ENCODE measurements around the gene PIK3IP1.

Gene PIK3IP1

GRCh38 chr22:31292236-31292989, at the start of gene PIK3IP1:
Gene PIK3IP1, minus strand, starts transcription at chr22:31292488. Its CDS starts 144 bp downstream, at chr22:31292344.
- peaks cover 53% of the 10 kb centered on the region for H3K4me1 ChIP-seq (ENCODE audit: insufficient read depth, low read length)
- H3K4me3 ChIP-seq (ENCODE audit: low read depth in 1 of 2, low read length in 2 of 2): peak within 1 kb of the TSS; percentile 69 to 75
- H3K9ac ChIP-seq (ENCODE audit: low read length): peak within 1 kb of the TSS; percentile 81
- peak within 1 kb of the TSS; percentile 98 for H3K27ac ChIP-seq (ENCODE audit: low read depth, low read length)
- no peaks in the 10 kb centered on the region for H3K9me3 ChIP-seq (ENCODE audit: low read length)
- no peaks in the 10 kb centered on the region for H3K27me3 ChIP-seq (ENCODE audit: control insufficient read depth in 1 of 2, insufficient read depth in 2 of 2, low read length in 2 of 2)
- peaks cover 23% of the 10 kb centered on the region for H3K36me3 ChIP-seq (ENCODE audit: insufficient read depth, low read length)

GRCh38 chr22:31341386-31342088, 49.2 kb upstream of the PIK3IP1 start:
- Histone ChIP-seq H3K27ac (ENCODE audit: low read depth, low read length) (no peak overlapping the region), H3K36me3 (ENCODE audit: insufficient read depth, low read length) (peaks cover 51% of the 10 kb centered on the region), H3K9ac (ENCODE audit: low read length) (no peak overlapping the region), H3K27me3 (ENCODE audit: control insufficient read depth in 1 of 2, insufficient read depth in 2 of 2, low read length in 2 of 2) (no peaks in the 10 kb centered on the region), H3K4me3 (ENCODE audit: low read depth in 1 of 2, low read length in 2 of 2) (no peak overlapping the region), H3K9me3 (ENCODE audit: low read length) (no peaks in the 10 kb centered on the region), H3K4me1 (ENCODE audit: insufficient read depth, low read length) (peaks cover 47% of the 10 kb centered on the region)

- peaks cover 55% of the 10 kb centered on the region for H3K36me3 ChIP-seq (ENCODE audit: insufficient read depth, low read length)
- H3K27ac ChIP-seq (ENCODE audit: low read depth, low read length): no peak overlapping the region
- no peaks in the 10 kb centered on the region for H3K27me3 ChIP-seq (ENCODE audit: control insufficient read depth in 1 of 2, insufficient read depth in 2 of 2, low read length in 2 of 2)
- no peak overlapping the region for H3K9ac ChIP-seq (ENCODE audit: low read length)
- H3K9me3 ChIP-seq (ENCODE audit: low read length): no peaks in the 10 kb centered on the region
- H3K4me1 ChIP-seq (ENCODE audit: insufficient read depth, low read length): peaks cover 47% of the 10 kb centered on the region
- H3K4me3 ChIP-seq (ENCODE audit: low read depth in 1 of 2, low read length in 2 of 2): no peak overlapping the region
Observed at GRCh38 chr22:31340765-31341247, 48.5 kb upstream of the PIK3IP1 start.

- Histone ChIP-seq H3K27ac (ENCODE audit: low read depth, low read length) (no peak overlapping the region), H3K9ac (ENCODE audit: low read length) (no peak overlapping the region), H3K4me1 (ENCODE audit: insufficient read depth, low read length) (peaks cover 47% of the 10 kb centered on the region), H3K27me3 (ENCODE audit: control insufficient read depth in 1 of 2, insufficient read depth in 2 of 2, low read length in 2 of 2) (no peaks in the 10 kb centered on the region), H3K36me3 (ENCODE audit: insufficient read depth, low read length) (peaks cover 60% of the 10 kb centered on the region), H3K4me3 (ENCODE audit: low read depth in 1 of 2, low read length in 2 of 2) (no peak overlapping the region), H3K9me3 (ENCODE audit: low read length) (no peaks in the 10 kb centered on the region)
Observed at GRCh38 chr22:31340360-31340759, 48.1 kb upstream of the PIK3IP1 start.

- H3K36me3 ChIP-seq (ENCODE audit: insufficient read depth, low read length): peaks cover 70% of the 10 kb centered on the region
Observed at GRCh38 chr22:31339148-31339832, 47.0 kb upstream of the PIK3IP1 start.

GRCh38 chr22:31337178-31337577, 44.9 kb upstream of the PIK3IP1 start:
- Histone ChIP-seq H3K9ac (ENCODE audit: low read length) (no peak overlapping the region), H3K9me3 (ENCODE audit: low read length) (no peaks in the 10 kb centered on the region), H3K4me3 (ENCODE audit: low read depth in 1 of 2, low read length in 2 of 2) (no peak overlapping the region), H3K27ac (ENCODE audit: low read depth, low read length) (no peak overlapping the region), H3K4me1 (ENCODE audit: insufficient read depth, low read length) (peaks cover 23% of the 10 kb centered on the region), H3K36me3 (ENCODE audit: insufficient read depth, low read length) (peaks cover 78% of the 10 kb centered on the region), H3K27me3 (ENCODE audit: control insufficient read depth in 1 of 2, insufficient read depth in 2 of 2, low read length in 2 of 2) (no peaks in the 10 kb centered on the region)

More at GRCh38 chr22:31339148-31339832, 47.0 kb upstream of the PIK3IP1 start:
- no peak overlapping the region for H3K9ac ChIP-seq (ENCODE audit: low read length)
- H3K27me3 ChIP-seq (ENCODE audit: control insufficient read depth in 1 of 2, insufficient read depth in 2 of 2, low read length in 2 of 2): no peaks in the 10 kb centered on the region
- H3K4me1 ChIP-seq (ENCODE audit: insufficient read depth, low read length): peaks cover 40% of the 10 kb centered on the region
- H3K4me3 ChIP-seq (ENCODE audit: low read depth in 1 of 2, low read length in 2 of 2): no peak overlapping the region
- no peaks in the 10 kb centered on the region for H3K9me3 ChIP-seq (ENCODE audit: low read length)
- H3K27ac ChIP-seq (ENCODE audit: low read depth, low read length): no peak overlapping the region

- peaks cover 8% of the 10 kb centered on the region for H3K4me1 ChIP-seq (ENCODE audit: insufficient read depth, low read length)
- H3K9me3 ChIP-seq (ENCODE audit: low read length): no peaks in the 10 kb centered on the region
- no peaks in the 10 kb centered on the region for H3K27me3 ChIP-seq (ENCODE audit: control insufficient read depth in 1 of 2, insufficient read depth in 2 of 2, low read length in 2 of 2)
- no peak overlapping the region for H3K27ac ChIP-seq (ENCODE audit: low read depth, low read length)
- H3K9ac ChIP-seq (ENCODE audit: low read length): no peak overlapping the region
- H3K4me3 ChIP-seq (ENCODE audit: low read depth in 1 of 2, low read length in 2 of 2): no peak overlapping the region
- H3K36me3 ChIP-seq (ENCODE audit: insufficient read depth, low read length): peaks cover 67% of the 10 kb centered on the region
Observed at GRCh38 chr22:31334329-31334728, 42.0 kb upstream of the PIK3IP1 start.

GRCh38 chr22:31333641-31334040, 41.4 kb upstream of the PIK3IP1 start:
- Histone ChIP-seq H3K4me3 (ENCODE audit: low read depth in 1 of 2, low read length in 2 of 2) (no peak overlapping the region), H3K9me3 (ENCODE audit: low read length) (no peaks in the 10 kb centered on the region), H3K9ac (ENCODE audit: low read length) (no peak overlapping the region), H3K27ac (ENCODE audit: low read depth, low read length) (no peak overlapping the region), H3K4me1 (ENCODE audit: insufficient read depth, low read length) (peaks cover 5% of the 10 kb centered on the region), H3K36me3 (ENCODE audit: insufficient read depth, low read length) (peaks cover 74% of the 10 kb centered on the region), H3K27me3 (ENCODE audit: control insufficient read depth in 1 of 2, insufficient read depth in 2 of 2, low read length in 2 of 2) (no peaks in the 10 kb centered on the region)

GRCh38 chr22:31332886-31333285, 40.6 kb upstream of the PIK3IP1 start:
- Histone ChIP-seq H3K9me3 (ENCODE audit: low read length) (no peaks in the 10 kb centered on the region), H3K4me3 (ENCODE audit: low read depth in 1 of 2, low read length in 2 of 2) (no peak overlapping the region), H3K36me3 (ENCODE audit: insufficient read depth, low read length) (peaks cover 72% of the 10 kb centered on the region), H3K27ac (ENCODE audit: low read depth, low read length) (no peak overlapping the region), H3K4me1 (ENCODE audit: insufficient read depth, low read length) (peaks cover 5% of the 10 kb centered on the region), H3K27me3 (ENCODE audit: control insufficient read depth in 1 of 2, insufficient read depth in 2 of 2, low read length in 2 of 2) (no peaks in the 10 kb centered on the region), H3K9ac (ENCODE audit: low read length) (no peak overlapping the region)

GRCh38 chr22:31332010-31332409, 39.7 kb upstream of the PIK3IP1 start:
- Histone ChIP-seq H3K27me3 (ENCODE audit: control insufficient read depth in 1 of 2, insufficient read depth in 2 of 2, low read length in 2 of 2) (no peaks in the 10 kb centered on the region), H3K9me3 (ENCODE audit: low read length) (no peaks in the 10 kb centered on the region), H3K27ac (ENCODE audit: low read depth, low read length) (no peak overlapping the region), H3K4me1 (ENCODE audit: insufficient read depth, low read length) (peaks cover 5% of the 10 kb centered on the region), H3K4me3 (ENCODE audit: low read depth in 1 of 2, low read length in 2 of 2) (no peak overlapping the region), H3K36me3 (ENCODE audit: insufficient read depth, low read length) (peaks cover 73% of the 10 kb centered on the region), H3K9ac (ENCODE audit: low read length) (no peak overlapping the region)

- Histone ChIP-seq H3K4me3 (ENCODE audit: low read depth in 1 of 2, low read length in 2 of 2) (no peak overlapping the region), H3K9ac (ENCODE audit: low read length) (no peak overlapping the region), H3K4me1 (ENCODE audit: insufficient read depth, low read length) (peaks cover 5% of the 10 kb centered on the region), H3K27ac (ENCODE audit: low read depth, low read length) (no peak overlapping the region), H3K27me3 (ENCODE audit: control insufficient read depth in 1 of 2, insufficient read depth in 2 of 2, low read length in 2 of 2) (no peaks in the 10 kb centered on the region), H3K36me3 (ENCODE audit: insufficient read depth, low read length) (peaks cover 74% of the 10 kb centered on the region), H3K9me3 (ENCODE audit: low read length) (no peaks in the 10 kb centered on the region)
Observed at GRCh38 chr22:31329453-31330215, 37.3 kb upstream of the PIK3IP1 start.

Data from muscle layer of colon (tissue), 2 donors.